OCI-LY1 (cell line): ENCODE data around the gene TRIM40.

ENCODE experiments used
- CTCF ChIP-seq: fragments of 200-600 bp; sonication (generic), shearing (Covaris generic); IDR thresholded peaks from 2 replicates; pipeline ENCODE4 v1.5.1; 2017; ENCODE audit warnings: mild to moderate bottlenecking, antibody characterized with exemption, low read length, moderate library complexity, mixed read lengths
- EZH2 ChIP-seq: fragments of 200-600 bp; sonication (generic), shearing (Covaris generic); IDR thresholded peaks from 2 replicates; pipeline ENCODE4 v1.8.0; 2017; ENCODE audit warnings: borderline replicate concordance, mixed run types, mild to moderate bottlenecking, antibody characterized with exemption, low read length, moderate library complexity, mixed read lengths

DNA sequence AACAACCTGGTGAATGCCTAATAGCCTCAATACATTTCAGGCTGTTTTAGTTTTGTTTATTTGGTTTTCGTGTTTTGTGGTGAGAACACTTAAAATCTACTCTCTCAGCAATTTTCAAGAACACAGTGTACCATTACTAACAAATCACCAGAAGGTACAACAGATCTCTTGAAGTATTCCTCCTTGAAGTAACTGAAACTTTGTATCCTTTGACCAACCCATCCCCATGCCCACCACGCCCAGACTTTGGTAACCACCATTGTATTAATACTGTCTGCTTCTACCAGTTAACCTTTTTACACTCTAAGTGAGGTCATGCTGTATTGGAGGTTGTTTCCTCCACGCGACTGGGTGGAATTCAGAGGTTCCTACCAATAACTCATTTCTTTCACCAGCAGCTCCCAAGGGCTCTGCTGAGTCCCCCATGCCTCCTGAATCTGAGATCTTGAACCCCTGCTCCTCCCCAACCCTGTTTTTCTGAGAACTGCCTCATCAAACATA, 5.7 kb upstream of the TRIM40 start:
- no peak for TF ChIP-seq CTCF
- no peak for TF ChIP-seq EZH2
